ENCODE results near the gene AP2S1. TPM values are rescaled to one million over a fixed set of nuclear protein-coding genes. Genes with fewer than 3 reads are reported as not detected.

The AP2S1 gene
- total RNA-seq, 2 experiments from 2014 or later: 79.3 to 110 TPM

DNA sequence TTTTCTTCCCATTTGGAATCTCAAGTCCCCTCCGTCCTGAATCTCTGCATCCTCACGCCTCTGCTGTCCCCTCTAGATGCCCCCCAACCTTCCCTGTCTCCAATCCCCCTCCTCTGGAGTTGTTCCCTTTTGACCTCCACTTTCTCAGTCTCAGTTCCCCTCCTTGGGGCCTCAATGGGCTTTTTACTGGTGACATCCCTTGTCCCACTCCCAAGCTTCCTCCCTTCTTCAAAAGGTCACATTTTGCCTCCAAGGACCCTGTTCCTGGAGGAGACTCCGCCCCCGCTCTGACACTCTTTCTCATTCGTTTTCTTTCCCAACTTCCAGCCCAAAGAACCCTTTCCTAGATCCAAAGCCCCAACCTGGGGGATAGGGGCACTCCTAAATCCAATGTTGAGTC is 1.0 kb downstream of the AP2S1 start:
- ChIA-PET CTCF (ENCODE audit: unreplicated experiment) (no interaction called here), POLR2A (interaction anchor here (0.5 kb wide), 1 partner anchor 55 kb away, joined by 4 read pairs; no protein-coding TSS in a partner anchor)
- H3K36me3 ChIP-seq (ENCODE audit: insufficient read depth, low read length): peaks cover 10% of the 10 kb centered on the region
- H3K4me2 ChIP-seq (ENCODE audit: low read length): peak overlapping the region; percentile 76
- no peak overlapping the region for H3K27ac ChIP-seq (ENCODE audit: low read depth, low read length, poor library complexity, severe bottlenecking)
- H3K9me3 ChIP-seq (ENCODE audit: low read length): no peaks in the 10 kb centered on the region
- H3K4me3 ChIP-seq (ENCODE audit: low read depth, low read length, poor library complexity, severe bottlenecking): peak overlapping the region; percentile 90
- BruUV-seq (replicated peaks): no TSS peak
- no peak for TF ChIP-seq EZH2phosphoT487 (IDR thresholded peaks at IDR 0.05; ENCODE audit: borderline replicate concordance, low read depth, low read length)
- TF ChIP-seq, protein P1, sequence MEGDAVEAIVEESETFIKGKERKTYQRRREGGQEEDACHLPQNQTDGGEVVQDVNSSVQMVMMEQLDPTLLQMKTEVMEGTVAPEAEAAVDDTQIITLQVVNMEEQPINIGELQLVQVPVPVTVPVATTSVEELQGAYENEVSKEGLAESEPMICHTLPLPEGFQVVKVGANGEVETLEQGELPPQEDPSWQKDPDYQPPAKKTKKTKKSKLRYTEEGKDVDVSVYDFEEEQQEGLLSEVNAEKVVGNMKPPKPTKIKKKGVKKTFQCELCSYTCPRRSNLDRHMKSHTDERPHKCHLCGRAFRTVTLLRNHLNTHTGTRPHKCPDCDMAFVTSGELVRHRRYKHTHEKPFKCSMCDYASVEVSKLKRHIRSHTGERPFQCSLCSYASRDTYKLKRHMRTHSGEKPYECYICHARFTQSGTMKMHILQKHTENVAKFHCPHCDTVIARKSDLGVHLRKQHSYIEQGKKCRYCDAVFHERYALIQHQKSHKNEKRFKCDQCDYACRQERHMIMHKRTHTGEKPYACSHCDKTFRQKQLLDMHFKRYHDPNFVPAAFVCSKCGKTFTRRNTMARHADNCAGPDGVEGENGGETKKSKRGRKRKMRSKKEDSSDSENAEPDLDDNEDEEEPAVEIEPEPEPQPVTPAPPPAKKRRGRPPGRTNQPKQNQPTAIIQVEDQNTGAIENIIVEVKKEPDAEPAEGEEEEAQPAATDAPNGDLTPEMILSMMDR (conservative IDR thresholded peaks at IDR 0.05; ENCODE audit: low read length): no peak
- H2AFZ ChIP-seq (ENCODE audit: low read length): no peak overlapping the region
- no peaks in the 10 kb centered on the region for H4K20me1 ChIP-seq (ENCODE audit: insufficient read depth, low read length)
- H3K79me2 ChIP-seq (ENCODE audit: insufficient read depth, low read depth, low read length): peaks cover 12% of the 10 kb centered on the region; the same call in 1 of the 2 replicates
- intact Hi-C loops (cut with micrococcal nuclease; ENCODE audit: unreplicated experiment): loop anchor here (10.0 kb wide), 1 partner anchor 265 kb away; the partner anchor contains the start of gene ZC3H4
- H3K4me1 ChIP-seq (ENCODE audit: insufficient read depth, low read length, poor library complexity, severe bottlenecking): peaks cover 16% of the 10 kb centered on the region
- H3K9me2 ChIP-seq (ENCODE audit: insufficient read depth, low read length): no peaks in the 10 kb centered on the region
- no peak for DNase-seq (ENCODE audit: low spot score)

DNA sequence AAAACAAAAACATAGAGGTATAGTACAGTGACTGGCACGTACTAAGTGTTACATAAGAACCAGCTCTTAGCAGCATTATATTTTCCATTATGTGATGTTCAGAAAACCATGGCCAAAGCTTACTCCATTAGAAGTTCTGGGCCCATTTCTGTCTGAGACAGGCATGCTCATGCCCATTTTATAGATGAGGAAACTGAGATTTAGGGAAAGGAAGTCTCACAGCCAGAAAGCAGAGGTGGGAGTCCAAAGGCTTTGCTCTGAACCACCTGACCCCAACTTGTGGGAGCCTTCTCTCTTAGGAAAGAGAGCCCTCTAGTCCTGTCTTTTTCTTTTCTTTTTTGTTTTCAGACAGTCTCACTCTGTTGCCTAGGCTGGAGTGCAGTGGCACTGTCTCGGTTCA is 2.3 kb downstream of the AP2S1 start:
- no peak overlapping the region for H3K4me2 ChIP-seq (ENCODE audit: low read length)
- BruUV-seq (replicated peaks): no TSS peak
- no peaks in the 10 kb centered on the region for H3K9me2 ChIP-seq (ENCODE audit: insufficient read depth, low read length)
- H2AFZ ChIP-seq (ENCODE audit: low read length): no peak overlapping the region
- peaks cover 16% of the 10 kb centered on the region for H3K4me1 ChIP-seq (ENCODE audit: insufficient read depth, low read length, poor library complexity, severe bottlenecking)
- no peak for DNase-seq (ENCODE audit: low spot score)
- H3K36me3 ChIP-seq (ENCODE audit: insufficient read depth, low read length): peaks cover 10% of the 10 kb centered on the region
- no peak overlapping the region for H3K27ac ChIP-seq (ENCODE audit: low read depth, low read length, poor library complexity, severe bottlenecking)
- intact Hi-C loops (cut with micrococcal nuclease; ENCODE audit: unreplicated experiment): no loop called here
- CTCF ChIA-PET (ENCODE audit: unreplicated experiment): no interaction called here
- no peaks in the 10 kb centered on the region for H3K9me3 ChIP-seq (ENCODE audit: low read length)
- no peak overlapping the region for H3K4me3 ChIP-seq (ENCODE audit: low read depth, low read length, poor library complexity, severe bottlenecking)
- H3K79me2 ChIP-seq (ENCODE audit: insufficient read depth, low read depth, low read length): peaks cover 12% of the 10 kb centered on the region; the same call in 1 of the 2 replicates
- no peaks in the 10 kb centered on the region for H4K20me1 ChIP-seq (ENCODE audit: insufficient read depth, low read length)
- TF ChIP-seq, protein P1 (conservative IDR thresholded peaks at IDR 0.05; ENCODE audit: low read length): no peak
- no peak for TF ChIP-seq EZH2phosphoT487 (IDR thresholded peaks at IDR 0.05; ENCODE audit: borderline replicate concordance, low read depth, low read length)
- POLR2A ChIA-PET: no interaction called here

DNA sequence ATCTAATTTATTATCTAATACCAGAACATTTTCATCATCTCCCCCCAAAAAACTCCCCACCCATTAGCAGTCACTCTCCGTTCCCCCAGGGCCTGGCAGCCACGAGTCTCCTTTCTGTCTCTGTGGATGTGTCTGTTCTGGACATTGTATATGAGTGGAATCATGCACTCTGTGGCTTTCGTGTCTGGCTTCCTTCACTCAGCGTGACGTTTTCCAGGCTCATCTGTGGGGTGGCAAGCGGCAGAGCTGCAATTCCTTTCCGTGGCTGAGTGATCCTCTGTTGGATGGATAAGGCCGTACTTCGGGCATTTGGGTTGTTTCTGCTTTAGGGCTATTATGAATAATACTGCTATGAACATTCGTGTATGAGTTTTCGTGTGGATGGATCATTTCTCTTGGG is 3.1 kb downstream of the AP2S1 start:
- intact Hi-C loops (cut with micrococcal nuclease; ENCODE audit: unreplicated experiment): no loop called here
- BruUV-seq (replicated peaks): no TSS peak

More for the DNA sequence above, 3.1 kb downstream of the AP2S1 start:
- H3K4me3 ChIP-seq (ENCODE audit: low read depth, low read length, poor library complexity, severe bottlenecking): no peak overlapping the region
- peaks cover 16% of the 10 kb centered on the region for H3K4me1 ChIP-seq (ENCODE audit: insufficient read depth, low read length, poor library complexity, severe bottlenecking)
- no peaks in the 10 kb centered on the region for H3K9me3 ChIP-seq (ENCODE audit: low read length)
- H3K36me3 ChIP-seq (ENCODE audit: insufficient read depth, low read length): peaks cover 10% of the 10 kb centered on the region
- H3K27ac ChIP-seq (ENCODE audit: low read depth, low read length, poor library complexity, severe bottlenecking): no peak overlapping the region
- CTCF ChIA-PET (ENCODE audit: unreplicated experiment): no interaction called here
- H3K79me2 ChIP-seq (ENCODE audit: insufficient read depth, low read depth, low read length): peaks cover 12% of the 10 kb centered on the region; the same call in 1 of the 2 replicates
- no peaks in the 10 kb centered on the region for H4K20me1 ChIP-seq (ENCODE audit: insufficient read depth, low read length)
- POLR2A ChIA-PET: no interaction called here
- no peak for TF ChIP-seq EZH2phosphoT487 (IDR thresholded peaks at IDR 0.05; ENCODE audit: borderline replicate concordance, low read depth, low read length)
- H3K4me2 ChIP-seq (ENCODE audit: low read length): no peak overlapping the region
- DNase-seq (ENCODE audit: low spot score): no peak
- H3K9me2 ChIP-seq (ENCODE audit: insufficient read depth, low read length): no peaks in the 10 kb centered on the region
- no peak overlapping the region for H2AFZ ChIP-seq (ENCODE audit: low read length)
